Lower lobe of right lung (tissue), 2 donors: ENCODE results near the gene TRIM10. TPM values are rescaled to one million over a fixed set of nuclear protein-coding genes. Genes with fewer than 3 reads are reported as not detected.

ENCODE experiments used
- ATAC-seq, 2 donors: fragments of 200-7000 bp; cut with Tn5 transposase; one replicate each; pipeline ENCODE4 v1.9.1; 2020 to 2022; ENCODE audit warnings: mild to moderate bottlenecking in 2 of 2, moderate library complexity in 2 of 2
- DNase-seq: peaks from one replicate; pipeline ENCODE4 v3.0.0-alpha.2; 2020
- H3K27ac ChIP-seq: fragments of 200-600 bp; one replicate; pipeline ENCODE4 v1.8.0; 2022
- H3K27me3 ChIP-seq: fragments of 200-600 bp; one replicate; pipeline ENCODE4 v1.8.0; 2022; ENCODE audit warnings: low read depth
- H3K36me3 ChIP-seq: fragments of 200-600 bp; one replicate; pipeline ENCODE4 v1.8.0; 2022; ENCODE audit warnings: mild to moderate bottlenecking
- H3K4me1 ChIP-seq: fragments of 200-600 bp; one replicate; pipeline ENCODE4 v1.8.0; 2022
- H3K4me3 ChIP-seq: fragments of 200-600 bp; one replicate; pipeline ENCODE4 v1.8.0; 2022; ENCODE audit warnings: mild to moderate bottlenecking
- H3K9me3 ChIP-seq: fragments of 200-600 bp; one replicate; pipeline ENCODE4 v1.8.0; 2022
- CTCF ChIP-seq: fragments of 200-600 bp; IDR thresholded peaks from one replicate; pipeline ENCODE4 v1.8.0; 2022; ENCODE audit warnings: antibody characterized with exemption, mild to moderate bottlenecking
- intact Hi-C: fragments of 100-400 bp; cut with DNase I; formaldehyde crosslinking; loops from one replicate; pipeline ENCODE4 v1.11.0; 2022
- total RNA-seq: library from RNA; stranded (reverse); fragmentation: NEBNext Ultra II Directional; extraction: Animal tissue kit (Norgen Biotek cat#: 25700); gene quantifications from one replicate; pipeline ENCODE4 v1.2.1, GENCODE V29; 2021
- donor health status: DM: no; HTN: yes; CAD: no; lungs with severe emphysema.

The TRIM10 gene
- total RNA-seq, 1 donor from 2014 or later = not detected

GRCh38 chr6:30184417-30185031 lies 23.5 kb upstream of the TRIM10 start:
- intact Hi-C loops = no loop called here
- ATAC-seq = no peak
- peaks cover 48% of the 10 kb centered on the region for H3K36me3 ChIP-seq
- H3K4me3 ChIP-seq = no peak overlapping the region
- no peak for TF ChIP-seq CTCF
- DNase-seq = no peak
- no peaks in the 10 kb centered on the region for H3K27me3 ChIP-seq
- no peak overlapping the region for H3K27ac ChIP-seq
- no peaks in the 10 kb centered on the region for H3K4me1 ChIP-seq
- H3K9me3 ChIP-seq = no peaks in the 10 kb centered on the region

- Histone ChIP-seq H3K27me3 (no peaks in the 10 kb centered on the region), H3K27ac (no peak overlapping the region), H3K4me1 (no peaks in the 10 kb centered on the region), H3K4me3 (no peak overlapping the region), H3K36me3 (peaks cover 8% of the 10 kb centered on the region), H3K9me3 (no peaks in the 10 kb centered on the region)
- no peak for TF ChIP-seq CTCF
- ATAC-seq (no peak), DNase-seq (no peak)
- intact Hi-C loops = no loop called here
Observed at GRCh38 chr6:30180145-30180544, 19.1 kb upstream of the TRIM10 start.

- Histone ChIP-seq H3K9me3 (no peaks in the 10 kb centered on the region), H3K4me1 (no peaks in the 10 kb centered on the region), H3K36me3 (no peaks in the 10 kb centered on the region), H3K27ac (no peak overlapping the region), H3K27me3 (no peaks in the 10 kb centered on the region), H3K4me3 (no peak overlapping the region)
- no peak for DNase-seq
- ATAC-seq = no peak
- intact Hi-C loops = no loop called here
- no peak for TF ChIP-seq CTCF
Observed at GRCh38 chr6:30178837-30179236, 17.8 kb upstream of the TRIM10 start.

GRCh38 chr6:30175765-30176164 lies 14.8 kb upstream of the TRIM10 start:
- H3K27me3 ChIP-seq = peaks cover 18% of the 10 kb centered on the region

GRCh38 chr6:30172681-30173080 lies 11.7 kb upstream of the TRIM10 start:
- no peak for TF ChIP-seq CTCF
- H3K4me1 ChIP-seq = peaks cover 8% of the 10 kb centered on the region
- no peaks in the 10 kb centered on the region for H3K9me3 ChIP-seq
- no peaks in the 10 kb centered on the region for H3K36me3 ChIP-seq
- H3K4me3 ChIP-seq = no peak overlapping the region
- ATAC-seq = no peak
- H3K27ac ChIP-seq = no peak overlapping the region
- H3K27me3 ChIP-seq = peaks cover 25% of the 10 kb centered on the region
- intact Hi-C loops = no loop called here
- DNase-seq = no peak

More at GRCh38 chr6:30175765-30176164, 14.8 kb upstream of the TRIM10 start:
- Histone ChIP-seq H3K4me3 (no peak overlapping the region), H3K27ac (no peak overlapping the region), H3K4me1 (peaks cover 8% of the 10 kb centered on the region), H3K36me3 (no peaks in the 10 kb centered on the region), H3K9me3 (no peaks in the 10 kb centered on the region)
- DNase-seq (no peak), ATAC-seq (no peak)
- intact Hi-C loops = no loop called here
- no peak for TF ChIP-seq CTCF
